Hepatocyte (in vitro differentiated cells): ENCODE measurements around the gene NEUROD2. TPM values are rescaled to one million over a fixed set of nuclear protein-coding genes. Genes with fewer than 3 reads are reported as not detected.

Source experiments
- DNase-seq: peaks from one replicate; pipeline ENCODE4 v3.0.0-alpha.2; 2016; ENCODE audit warnings: low spot score
- H2AFZ ChIP-seq: fragments of 200-600 bp; sonication (generic); 2 replicates; pipeline ENCODE4 v1.6.0; 2016; ENCODE audit warnings: antibody characterized with exemption, mild to moderate bottlenecking
- H3K27ac ChIP-seq: fragments of 200-600 bp; sonication (generic); 2 replicates; pipeline ENCODE4 v1.5.1; 2016; ENCODE audit warnings: mild to moderate bottlenecking
- H3K27me3 ChIP-seq: fragments of 200-600 bp; sonication (generic); 2 replicates; pipeline ENCODE4 v1.6.1; 2016
- H3K36me3 ChIP-seq: fragments of 200-600 bp; sonication (generic); replicated peaks from 2 replicates; pipeline ENCODE4 v1.5.1; 2016; ENCODE audit warnings: low read depth; ENCODE audit not compliant: insufficient read depth
- H3K4me1 ChIP-seq: fragments of 200-600 bp; sonication (generic); 2 replicates; pipeline ENCODE4 v1.5.1; 2016; ENCODE audit warnings: mild to moderate bottlenecking, moderate library complexity; ENCODE audit not compliant: insufficient read depth
- H3K4me2 ChIP-seq: fragments of 200-600 bp; sonication (generic); 2 replicates; pipeline ENCODE4 v1.6.0; 2016
- H3K4me3 ChIP-seq: fragments of 200-600 bp; sonication (generic); 2 replicates; pipeline ENCODE4 v1.5.1; 2016; ENCODE audit warnings: mild to moderate bottlenecking
- H3K79me2 ChIP-seq: fragments of 200-600 bp; sonication (generic); 2 replicates; pipeline ENCODE4 v1.6.0; 2017; ENCODE audit warnings: mild to moderate bottlenecking
- H3K9me2 ChIP-seq: fragments of 200-600 bp; sonication (generic); replicated peaks from 2 replicates; pipeline ENCODE4 v1.6.0; 2017; ENCODE audit warnings: mild to moderate bottlenecking; ENCODE audit not compliant: insufficient read depth
- H3K9me3 ChIP-seq: fragments of 200-600 bp; sonication (generic); 2 replicates; pipeline ENCODE4 v1.5.1; 2016; ENCODE audit warnings: low read depth, mild to moderate bottlenecking
- H4K20me1 ChIP-seq: fragments of 200-600 bp; sonication (generic); 2 replicates; pipeline ENCODE4 v1.6.0; 2016; ENCODE audit warnings: mild to moderate bottlenecking; ENCODE audit not compliant: insufficient read depth, poor library complexity, severe bottlenecking
- EZH2 ChIP-seq: fragments of 200-600 bp; sonication (generic); IDR thresholded peaks from 2 replicates; pipeline ENCODE4 v1.6.1; 2016; ENCODE audit warnings: antibody characterized with exemption, mild to moderate bottlenecking, borderline replicate concordance
- EZH2phosphoT487 ChIP-seq: fragments of 200-600 bp; sonication (generic); IDR thresholded peaks from one replicate; pipeline ENCODE4 v1.6.1; 2018; ENCODE audit warnings: antibody characterized with exemption, mild to moderate bottlenecking, low read depth, moderate library complexity; ENCODE audit not compliant: unreplicated experiment, severe bottlenecking
- WGBS: methylation state at CpG from one replicate; pipeline ENCODE4 v1.1.6; 2016; ENCODE audit warnings: low lambda C conversion rate; ENCODE audit errors: missing lambda C conversion rate; 5-methylcytosine and 5-hydroxymethylcytosine counted together
- polyA plus RNA-seq: library from polyadenylated mRNA; unstranded; fragments of >200 nt; fragmentation: Nextera tagmentation; extraction: Ambion mirVana; gene quantifications from 2 replicates; pipeline ENCODE4 v1.2.1, GENCODE V29; 2016
- total RNA-seq: library from RNA; depleted of rRNA; stranded (reverse); fragments of >200 nt; gene quantifications from 2 replicates; pipeline ENCODE4 v1.2.3, GENCODE V29; 2014
- TF ChIP-seq, protein P1 (sequence below): fragments of 200-600 bp; sonication (generic); IDR thresholded peaks from 2 replicates; pipeline ENCODE4 v1.5.1; 2016; ENCODE audit warnings: antibody characterized with exemption, mild to moderate bottlenecking; ENCODE audit not compliant: poor library complexity

The NEUROD2 gene
- total and polyA plus RNA-seq, 2 experiments from 2014 or later: not detected

DNA sequence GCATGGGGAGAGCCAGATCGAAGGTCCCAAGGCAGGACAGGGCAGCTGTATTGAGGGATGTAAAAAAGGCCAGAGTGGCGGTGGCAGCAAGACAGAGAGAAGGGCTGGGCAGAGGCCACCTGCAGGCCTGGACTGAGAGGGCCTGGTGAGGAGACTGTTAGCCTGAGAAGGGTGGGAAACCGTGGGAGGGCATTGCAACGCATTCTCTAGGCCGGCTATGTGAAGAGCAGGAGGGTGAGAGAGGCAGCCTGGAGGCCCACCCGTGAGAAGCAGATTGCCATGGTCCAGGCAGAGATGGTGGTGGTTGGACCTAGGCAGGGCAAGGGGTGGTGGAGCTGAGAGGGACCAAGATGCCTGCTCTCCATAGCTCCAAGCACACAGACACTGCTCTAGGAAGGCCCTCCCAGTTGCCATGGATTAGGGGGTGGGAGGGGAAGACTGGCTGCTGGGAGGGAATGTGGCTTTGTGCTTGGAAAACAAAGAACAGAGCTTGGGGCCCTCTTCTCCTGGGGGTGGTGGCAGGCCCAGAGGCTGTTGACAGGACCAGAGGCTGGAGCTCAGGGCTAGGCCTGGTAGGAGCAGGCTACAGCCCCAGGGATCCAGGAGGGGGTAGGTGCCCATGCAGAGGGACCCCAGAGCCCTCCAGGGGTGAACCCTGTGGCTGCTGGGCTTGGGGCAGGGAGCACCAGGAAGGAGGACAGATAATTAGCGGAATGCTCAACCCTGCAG lies 45.0 kb upstream of the NEUROD2 start:
- DNase-seq: peak; percentile 38
- H3K27ac ChIP-seq: peak overlapping the region; percentile 86
- peaks cover 27% of the 10 kb centered on the region for H3K4me1 ChIP-seq
- no peak overlapping the region for H2AFZ ChIP-seq
- H3K36me3 ChIP-seq: no peaks in the 10 kb centered on the region
- H3K4me2 ChIP-seq: peak overlapping the region; percentile 21
- WGBS: 30% methylated on average over 7 of the region's 7 CpGs
- no peak for TF ChIP-seq EZH2phosphoT487
- TF ChIP-seq, protein P1, sequence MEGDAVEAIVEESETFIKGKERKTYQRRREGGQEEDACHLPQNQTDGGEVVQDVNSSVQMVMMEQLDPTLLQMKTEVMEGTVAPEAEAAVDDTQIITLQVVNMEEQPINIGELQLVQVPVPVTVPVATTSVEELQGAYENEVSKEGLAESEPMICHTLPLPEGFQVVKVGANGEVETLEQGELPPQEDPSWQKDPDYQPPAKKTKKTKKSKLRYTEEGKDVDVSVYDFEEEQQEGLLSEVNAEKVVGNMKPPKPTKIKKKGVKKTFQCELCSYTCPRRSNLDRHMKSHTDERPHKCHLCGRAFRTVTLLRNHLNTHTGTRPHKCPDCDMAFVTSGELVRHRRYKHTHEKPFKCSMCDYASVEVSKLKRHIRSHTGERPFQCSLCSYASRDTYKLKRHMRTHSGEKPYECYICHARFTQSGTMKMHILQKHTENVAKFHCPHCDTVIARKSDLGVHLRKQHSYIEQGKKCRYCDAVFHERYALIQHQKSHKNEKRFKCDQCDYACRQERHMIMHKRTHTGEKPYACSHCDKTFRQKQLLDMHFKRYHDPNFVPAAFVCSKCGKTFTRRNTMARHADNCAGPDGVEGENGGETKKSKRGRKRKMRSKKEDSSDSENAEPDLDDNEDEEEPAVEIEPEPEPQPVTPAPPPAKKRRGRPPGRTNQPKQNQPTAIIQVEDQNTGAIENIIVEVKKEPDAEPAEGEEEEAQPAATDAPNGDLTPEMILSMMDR: no peak
- no peak for TF ChIP-seq EZH2
- no peak overlapping the region for H3K4me3 ChIP-seq
- H3K9me3 ChIP-seq: no peaks in the 10 kb centered on the region
- H3K79me2 ChIP-seq: peaks cover 46% of the 10 kb centered on the region
- H3K27me3 ChIP-seq: no peaks in the 10 kb centered on the region
- H3K9me2 ChIP-seq: no peaks in the 10 kb centered on the region
- H4K20me1 ChIP-seq: no peaks in the 10 kb centered on the region

DNA sequence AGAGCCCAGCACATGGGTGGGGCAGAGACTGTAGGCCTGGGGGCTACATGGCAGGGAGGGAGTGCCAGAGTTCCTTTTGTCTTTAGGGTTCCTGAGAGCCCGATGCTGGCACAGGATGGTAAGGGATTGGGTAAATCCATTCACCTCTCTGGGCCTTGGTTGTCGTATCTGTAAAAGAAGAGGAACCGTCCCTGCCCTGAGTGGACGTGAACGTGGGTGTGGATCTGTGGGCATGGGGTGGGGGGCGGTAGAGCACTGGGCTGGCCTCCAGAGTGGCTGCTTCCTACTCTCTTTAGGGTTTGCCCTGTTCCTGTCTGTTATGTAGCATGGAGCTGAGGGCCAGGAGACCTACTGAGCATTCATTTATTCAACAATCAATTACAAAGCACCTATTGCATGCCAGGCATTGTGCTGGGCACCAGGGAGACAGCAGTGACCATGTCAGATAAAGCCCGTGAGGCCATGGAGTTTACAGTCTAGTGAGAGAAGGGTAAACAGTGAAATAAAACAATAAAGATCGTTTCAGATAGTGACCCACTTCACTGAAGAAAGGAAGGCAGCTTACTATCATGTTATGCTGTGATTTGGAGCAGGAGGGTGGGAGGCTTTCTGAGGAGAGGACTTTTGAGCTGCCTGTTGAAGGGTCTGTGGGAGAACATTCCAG lies 44.3 kb upstream of the NEUROD2 start:
- Histone ChIP-seq H2AFZ (no peak overlapping the region), H3K27ac (peak overlapping the region; percentile 86)

DNA sequence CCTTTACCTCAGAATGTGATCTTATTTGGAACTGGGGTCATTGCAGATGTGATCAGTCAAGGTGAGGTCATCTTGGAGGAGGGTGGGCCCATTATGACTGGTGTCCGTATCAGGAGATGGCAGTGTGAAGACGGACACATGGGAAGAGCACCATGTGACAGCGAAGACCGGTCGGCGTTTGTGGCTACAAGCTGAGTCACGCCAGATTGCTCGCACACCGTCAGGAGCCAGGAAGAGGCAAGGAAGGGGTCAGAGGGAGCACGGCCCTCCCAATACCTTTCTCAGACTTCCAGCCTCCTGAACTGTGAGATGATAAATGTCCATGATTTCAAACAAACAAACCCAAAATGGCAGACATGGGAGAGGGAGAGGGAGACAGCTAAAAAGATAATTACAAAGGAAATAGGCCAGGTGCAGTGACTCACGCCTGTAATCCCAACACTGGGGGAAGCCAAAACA lies 42.4 kb upstream of the NEUROD2 start:
- Histone ChIP-seq H3K79me2 (peaks cover 67% of the 10 kb centered on the region), H4K20me1 (no peaks in the 10 kb centered on the region), H3K27me3 (no peaks in the 10 kb centered on the region), H3K36me3 (no peaks in the 10 kb centered on the region), H3K9me2 (no peaks in the 10 kb centered on the region), H3K4me2 (no peak overlapping the region), H3K9me3 (no peaks in the 10 kb centered on the region), H2AFZ (no peak overlapping the region), H3K4me3 (no peak overlapping the region), H3K27ac (no peak overlapping the region), H3K4me1 (peaks cover 27% of the 10 kb centered on the region)
- WGBS: 90% methylated on average over 11 of the region's 11 CpGs
- TF ChIP-seq, protein P1: no peak
- TF ChIP-seq EZH2: no peak
- no peak for TF ChIP-seq EZH2phosphoT487
- no peak for DNase-seq

More for the DNA sequence above, 44.3 kb upstream of the NEUROD2 start:
- peak; percentile 40 for DNase-seq
- H3K4me2 ChIP-seq: peak overlapping the region; percentile 21
- no peak overlapping the region for H3K4me3 ChIP-seq
- no peaks in the 10 kb centered on the region for H4K20me1 ChIP-seq
- no peaks in the 10 kb centered on the region for H3K36me3 ChIP-seq
- H3K27me3 ChIP-seq: no peaks in the 10 kb centered on the region
- 71% methylated on average over 8 of the region's 8 CpGs for WGBS
- peaks cover 27% of the 10 kb centered on the region for H3K4me1 ChIP-seq
- peaks cover 53% of the 10 kb centered on the region for H3K79me2 ChIP-seq
- H3K9me2 ChIP-seq: no peaks in the 10 kb centered on the region
- TF ChIP-seq, protein P1: no peak
- TF ChIP-seq EZH2: no peak
- TF ChIP-seq EZH2phosphoT487: no peak
- H3K9me3 ChIP-seq: no peaks in the 10 kb centered on the region
